SK-N-SH (cell line): ENCODE results near the gene TNXB. TPM values are rescaled to one million over a fixed set of nuclear protein-coding genes. Genes with fewer than 3 reads are reported as not detected.

Experiments used
- CTCF ChIA-PET: fragments of 300-600, 350-600 bp; formaldehyde crosslinking; extraction: SDS; loops from one replicate; lab custom pipeline; 2021; lab: Yijun Ruan, JAX
- POLR2A ChIA-PET: fragments of 350-600 bp; sonication (Branson Sonifier 250); formaldehyde crosslinking; extraction: SDS; loops from one replicate; lab custom pipeline; 2020; ENCODE audit warnings: antibody characterized with exemption, inconsistent platforms; lab: Yijun Ruan, JAX
- DNase-seq: peaks from one replicate; pipeline ENCODE4 v3.0.0; 2012
- H2AFZ ChIP-seq: fragments of 200-600 bp; sonication (generic); 2 replicates; pipeline ENCODE4 v1.8.1; 2016; ENCODE audit warnings: antibody characterized with exemption, mild to moderate bottlenecking, low read depth
- H3F3A ChIP-seq: fragments of 200-600 bp; sonication (generic); replicated peaks from 2 replicates; pipeline ENCODE3; 2016; ENCODE audit warnings: antibody characterized with exemption, mild to moderate bottlenecking; ENCODE audit not compliant: insufficient read depth
- H3K27ac ChIP-seq, 2 experiments: fragments of 200-500 bp in 1 of 2; fragments of 200-600 bp in 1 of 2; sonication (Bioruptor generic) in 1 of 2; sonication (generic), shearing (Covaris generic) in 1 of 2; 2 replicates each; pipeline versions ENCODE4 v1.5.1 to v1.6.1; 2014 to 2016; ENCODE audit warnings: low read depth in 2 of 2, inconsistent platforms in 1 of 2, low read length in 1 of 2, mild to moderate bottlenecking in 1 of 2, mixed read lengths in 1 of 2
- H3K27me3 ChIP-seq: fragments of 200-600 bp; sonication (generic), shearing (Covaris generic); 2 replicates; pipeline ENCODE4 v1.6.1; 2016; ENCODE audit warnings: mixed run types; ENCODE audit not compliant: insufficient read depth
- H3K36me3 ChIP-seq, 2 experiments: fragments of 200-500 bp in 1 of 2; fragments of 200-600 bp in 1 of 2; sonication (Bioruptor generic) in 1 of 2; sonication (generic) in 1 of 2; replicated peaks in 1 of 2; 2 replicates each; pipeline versions ENCODE3 to v1.5.1; 2014 to 2016; ENCODE audit warnings: low read length in 1 of 2, mild to moderate bottlenecking in 1 of 2; ENCODE audit not compliant: insufficient read depth in 2 of 2, control insufficient read depth in 1 of 2
- H3K4me1 ChIP-seq, 2 experiments: fragments of 200-500 bp in 1 of 2; fragments of 200-600 bp in 1 of 2; sonication (Bioruptor generic) in 1 of 2; sonication (generic), shearing (Covaris generic) in 1 of 2; 2 replicates each; pipeline versions ENCODE4 v1.5.1 to v1.6.1; 2014 to 2016; ENCODE audit warnings: low read depth in 1 of 2, low read length in 1 of 2, mixed run types in 1 of 2; ENCODE audit not compliant: insufficient read depth in 2 of 2, control insufficient read depth in 1 of 2
- H3K4me2 ChIP-seq: fragments of 200-600 bp; sonication (generic), shearing (Covaris generic); 2 replicates; pipeline ENCODE4 v1.6.1; 2017; ENCODE audit warnings: mixed run types
- H3K4me3 ChIP-seq, 2 experiments: fragments of 200-500 bp in 1 of 2; fragments of 200-600 bp in 1 of 2; sonication (Bioruptor generic) in 1 of 2; sonication (generic), shearing (Covaris generic) in 1 of 2; 2 replicates each; pipeline versions ENCODE4 v1.5.1 to v1.8.1; 2014 to 2016; ENCODE audit warnings: low read depth in 2 of 2, inconsistent platforms in 1 of 2, low read length in 1 of 2, mild to moderate bottlenecking in 1 of 2, mixed read lengths in 1 of 2, moderate library complexity in 1 of 2
- H3K79me2 ChIP-seq: fragments of 200-600 bp; sonication (generic); 2 replicates; pipeline ENCODE4 v1.8.1; 2017; ENCODE audit warnings: mild to moderate bottlenecking; ENCODE audit not compliant: insufficient read depth
- H3K9ac ChIP-seq: fragments of 200-600 bp; sonication (generic); 2 replicates; pipeline ENCODE4 v1.6.1; 2017; ENCODE audit warnings: mixed run types
- H3K9me2 ChIP-seq: fragments of 200-600 bp; sonication (generic); 2 replicates; pipeline ENCODE4 v1.6.1; 2017; ENCODE audit warnings: mixed run types
- H3K9me3 ChIP-seq: fragments of 200-600 bp; sonication (generic); 2 replicates; pipeline ENCODE4 v1.6.1; 2017; ENCODE audit warnings: mixed run types, mild to moderate bottlenecking, moderate library complexity
- H4K20me1 ChIP-seq: fragments of 200-600 bp; sonication (generic); 2 replicates; pipeline ENCODE4 v1.6.1; 2017; ENCODE audit warnings: mild to moderate bottlenecking, mixed run types; ENCODE audit not compliant: insufficient read depth
- FOSL2 ChIP-seq: IDR thresholded peaks from 2 replicates; pipeline ENCODE4 v1.4.0; 2012; ENCODE audit warnings: low read depth, mild to moderate bottlenecking, moderate library complexity, borderline replicate concordance
- NFIC ChIP-seq: IDR thresholded peaks from 2 replicates; pipeline ENCODE4 v1.4.0; 2012; ENCODE audit warnings: borderline replicate concordance
- WGBS: methylation state at CpG from one replicate; pipeline ENCODE4 v1.1.6; 2017; ENCODE audit warnings: low lambda C conversion rate; 5-methylcytosine and 5-hydroxymethylcytosine counted together
- polyA plus RNA-seq, 3 experiments: library from polyadenylated mRNA; depleted of rRNA; stranded (reverse); fragments of >200 nt; gene quantifications; 2 replicates each; pipeline ENCODE4 v1.2.3, GENCODE V29; 2012
- TF ChIP-seq, protein P1 (sequence below): IDR thresholded peaks from 2 replicates; pipeline ENCODE4 v1.4.0; 2012; ENCODE audit warnings: low read depth, borderline replicate concordance
- TF ChIP-seq, protein P2 (sequence below): IDR thresholded peaks from 2 replicates; pipeline ENCODE4 v1.4.0; 2012; ENCODE audit warnings: low read depth, borderline replicate concordance
- TF ChIP-seq, protein P3 (sequence below): IDR thresholded peaks from 2 replicates; pipeline ENCODE4; 2012

Gene TNXB
- polyA plus RNA-seq, 1 of the 3 experiments (the other 2 are of a cell fraction) = 0.48 TPM

DNA sequence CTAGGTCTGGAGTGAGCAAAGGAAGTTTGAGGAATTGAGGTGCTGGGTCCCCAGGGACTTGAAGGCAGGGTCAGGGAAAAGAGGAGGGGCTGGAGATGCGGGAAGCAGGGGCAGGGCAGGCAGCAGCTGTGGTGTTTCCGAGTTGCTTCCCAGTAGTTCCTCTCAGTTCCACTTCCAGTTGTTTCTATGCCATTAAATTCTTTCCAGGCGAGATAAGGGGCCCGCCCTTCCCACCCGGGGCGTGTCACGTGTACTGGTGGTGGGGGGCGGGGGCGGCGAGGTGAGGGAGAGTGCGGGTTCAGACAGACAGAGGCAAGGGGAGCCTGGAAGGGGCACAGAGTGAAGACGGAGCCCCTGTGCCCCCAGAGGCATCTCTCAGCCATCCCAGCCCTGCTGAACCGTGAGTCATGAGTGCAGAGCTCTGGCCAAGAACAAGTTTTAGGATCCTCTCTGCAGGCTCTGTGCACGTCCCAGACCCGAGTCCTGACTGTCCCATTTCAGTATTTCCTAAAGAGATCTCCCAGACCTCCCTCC lies 977 bp downstream of the TNXB start:
- no peaks in the 10 kb centered on the region for H3K79me2 ChIP-seq
- H3K36me3 ChIP-seq = no peaks in the 10 kb centered on the region
- H3K9ac ChIP-seq = no peak overlapping the region
- 4% methylated on average over 14 of the region's 15 CpGs for WGBS
- peaks cover 16% of the 10 kb centered on the region for H3F3A ChIP-seq
- H2AFZ ChIP-seq = no peak overlapping the region
- TF ChIP-seq, protein P1, sequence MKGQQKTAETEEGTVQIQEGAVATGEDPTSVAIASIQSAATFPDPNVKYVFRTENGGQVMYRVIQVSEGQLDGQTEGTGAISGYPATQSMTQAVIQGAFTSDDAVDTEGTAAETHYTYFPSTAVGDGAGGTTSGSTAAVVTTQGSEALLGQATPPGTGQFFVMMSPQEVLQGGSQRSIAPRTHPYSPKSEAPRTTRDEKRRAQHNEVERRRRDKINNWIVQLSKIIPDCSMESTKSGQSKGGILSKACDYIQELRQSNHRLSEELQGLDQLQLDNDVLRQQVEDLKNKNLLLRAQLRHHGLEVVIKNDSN = 0 out of 2 replicates have a peak, but pooled peaks have one; percentile 13
- TF ChIP-seq, protein P2, sequence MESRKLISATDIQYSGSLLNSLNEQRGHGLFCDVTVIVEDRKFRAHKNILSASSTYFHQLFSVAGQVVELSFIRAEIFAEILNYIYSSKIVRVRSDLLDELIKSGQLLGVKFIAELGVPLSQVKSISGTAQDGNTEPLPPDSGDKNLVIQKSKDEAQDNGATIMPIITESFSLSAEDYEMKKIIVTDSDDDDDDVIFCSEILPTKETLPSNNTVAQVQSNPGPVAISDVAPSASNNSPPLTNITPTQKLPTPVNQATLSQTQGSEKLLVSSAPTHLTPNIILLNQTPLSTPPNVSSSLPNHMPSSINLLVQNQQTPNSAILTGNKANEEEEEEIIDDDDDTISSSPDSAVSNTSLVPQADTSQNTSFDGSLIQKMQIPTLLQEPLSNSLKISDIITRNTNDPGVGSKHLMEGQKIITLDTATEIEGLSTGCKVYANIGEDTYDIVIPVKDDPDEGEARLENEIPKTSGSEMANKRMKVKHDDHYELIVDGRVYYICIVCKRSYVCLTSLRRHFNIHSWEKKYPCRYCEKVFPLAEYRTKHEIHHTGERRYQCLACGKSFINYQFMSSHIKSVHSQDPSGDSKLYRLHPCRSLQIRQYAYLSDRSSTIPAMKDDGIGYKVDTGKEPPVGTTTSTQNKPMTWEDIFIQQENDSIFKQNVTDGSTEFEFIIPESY = no peak
- peak; percentile 22; the same call in 1 of the 2 replicates for TF ChIP-seq FOSL2
- H3K4me3 ChIP-seq = no peak overlapping the region
- no peaks in the 10 kb centered on the region for H4K20me1 ChIP-seq
- no peaks in the 10 kb centered on the region for H3K9me3 ChIP-seq
- H3K4me2 ChIP-seq = peak overlapping the region; percentile 53; the same call in 1 of the 2 replicates
- H3K27me3 ChIP-seq = peaks cover 7% of the 10 kb centered on the region
- ChIA-PET POLR2A (no interaction called here), CTCF (interaction anchor here (0.8 to 2.4 kb wide), 4 partner anchors 9 to 11 kb away, joined by 5 to 16 read pairs (median 9); no protein-coding TSS in a partner anchor)
- DNase-seq = peak; percentile 32
- H3K27ac ChIP-seq = no peak overlapping the region
- peaks cover 0 to 9% of the 10 kb centered on the region in 2 experiments; a peak in 3 of 4 replicates for H3K4me1 ChIP-seq
- H3K9me2 ChIP-seq = no peaks in the 10 kb centered on the region

DNA sequence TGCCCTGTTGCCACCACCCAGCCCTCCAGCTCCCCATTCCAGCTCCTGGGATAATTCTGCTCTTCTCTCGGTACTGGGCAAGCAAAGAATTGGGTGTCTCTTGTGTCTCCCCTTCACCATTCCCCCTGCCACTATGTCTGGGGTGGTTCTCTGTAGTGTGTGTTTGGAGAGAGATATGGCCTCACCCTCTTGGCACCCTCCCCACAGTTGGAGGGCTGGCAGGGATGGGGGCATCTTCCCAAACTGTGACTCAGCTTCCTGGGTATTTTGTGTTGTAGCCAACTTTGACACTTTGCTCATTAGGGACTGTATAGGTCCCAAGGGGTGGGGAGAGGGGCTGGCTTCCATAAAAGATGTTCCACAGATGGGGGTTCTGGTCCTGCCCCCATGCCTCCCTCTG lies 1.7 kb downstream of the TNXB start:
- H3K4me3 ChIP-seq = no peak overlapping the region
- H3K9ac ChIP-seq = no peak overlapping the region
- H3K27me3 ChIP-seq = peaks cover 7% of the 10 kb centered on the region
- H3K27ac ChIP-seq = no peak overlapping the region
- POLR2A ChIA-PET = no interaction called here
- no peak overlapping the region for H2AFZ ChIP-seq
- CTCF ChIA-PET = interaction anchor here (0.8 to 2.3 kb wide), 3 partner anchors 10 to 11 kb away, joined by 5 to 12 read pairs (median 6); no protein-coding TSS in a partner anchor
- peak overlapping the region; percentile 53; the same call in 1 of the 2 replicates for H3K4me2 ChIP-seq
- TF ChIP-seq, protein P3, sequence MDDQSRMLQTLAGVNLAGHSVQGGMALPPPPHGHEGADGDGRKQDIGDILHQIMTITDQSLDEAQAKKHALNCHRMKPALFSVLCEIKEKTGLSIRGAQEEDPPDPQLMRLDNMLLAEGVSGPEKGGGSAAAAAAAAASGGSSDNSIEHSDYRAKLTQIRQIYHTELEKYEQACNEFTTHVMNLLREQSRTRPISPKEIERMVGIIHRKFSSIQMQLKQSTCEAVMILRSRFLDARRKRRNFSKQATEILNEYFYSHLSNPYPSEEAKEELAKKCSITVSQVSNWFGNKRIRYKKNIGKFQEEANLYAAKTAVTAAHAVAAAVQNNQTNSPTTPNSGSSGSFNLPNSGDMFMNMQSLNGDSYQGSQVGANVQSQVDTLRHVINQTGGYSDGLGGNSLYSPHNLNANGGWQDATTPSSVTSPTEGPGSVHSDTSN = no peak
- TF ChIP-seq NFIC = peak; percentile 47; the same call in 1 of the 2 replicates
- no peak for DNase-seq
- WGBS = 50% methylated on average over 1 of the region's 1 CpG
- peaks cover 0 to 9% of the 10 kb centered on the region in 2 experiments; a peak in 3 of 4 replicates for H3K4me1 ChIP-seq
- no peaks in the 10 kb centered on the region for H3K9me3 ChIP-seq
- peaks cover 14% of the 10 kb centered on the region for H3F3A ChIP-seq
- no peaks in the 10 kb centered on the region for H3K9me2 ChIP-seq
- no peaks in the 10 kb centered on the region for H4K20me1 ChIP-seq
- no peaks in the 10 kb centered on the region for H3K36me3 ChIP-seq
- H3K79me2 ChIP-seq = no peaks in the 10 kb centered on the region
